Limb (tissue), 2 donors: Measurements from ENCODE around the gene FAM237B.

Experiments used
- DNase-seq, 2 donors: peaks; one replicate each; pipeline ENCODE4 v3.0.0-alpha.2; 2016; ENCODE audit errors: extremely low spot score in 2 of 2

FAM237B gene

DNA sequence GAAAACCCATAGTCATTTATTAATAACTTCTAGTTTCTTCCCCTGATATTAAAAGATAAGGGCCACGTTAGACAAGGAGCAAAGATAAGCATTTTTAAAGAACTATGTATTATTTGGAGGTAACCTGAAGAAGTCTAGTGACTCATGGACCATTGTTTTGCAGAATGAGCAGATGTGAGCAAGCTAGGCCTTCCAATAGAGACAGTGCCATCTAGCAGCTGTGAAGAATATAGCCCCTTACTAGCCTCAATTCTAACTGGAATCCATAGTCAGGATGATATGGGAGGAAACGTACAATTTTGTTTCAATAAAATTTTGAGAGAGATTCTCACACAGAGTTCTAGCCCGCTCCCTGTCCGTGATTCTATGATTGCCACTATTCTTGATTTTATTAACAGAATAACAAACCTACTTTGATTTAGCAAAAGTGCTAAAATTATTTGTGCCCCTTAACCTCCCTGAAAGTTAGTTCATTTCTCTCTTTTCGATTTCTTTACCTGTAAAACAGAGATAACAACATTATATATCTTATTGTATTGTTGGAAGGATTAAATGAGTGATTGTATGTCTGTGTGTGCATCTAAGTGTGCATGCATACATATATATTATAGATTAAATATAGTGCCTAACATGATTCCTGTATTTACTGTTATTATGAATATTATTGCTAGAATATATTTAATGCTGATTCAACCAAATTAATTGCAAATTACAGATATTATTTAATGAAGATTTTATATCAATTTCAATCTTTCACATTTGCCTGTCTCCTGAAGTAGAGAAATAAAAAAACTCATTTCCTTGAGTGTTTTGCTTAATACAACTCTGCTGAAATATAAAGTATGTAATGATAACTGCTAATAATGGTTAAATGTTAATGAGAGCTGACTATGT is 22.7 kb downstream of the FAM237B start:
- DNase-seq = peak in 1 of 2 donors; percentile 53

DNA sequence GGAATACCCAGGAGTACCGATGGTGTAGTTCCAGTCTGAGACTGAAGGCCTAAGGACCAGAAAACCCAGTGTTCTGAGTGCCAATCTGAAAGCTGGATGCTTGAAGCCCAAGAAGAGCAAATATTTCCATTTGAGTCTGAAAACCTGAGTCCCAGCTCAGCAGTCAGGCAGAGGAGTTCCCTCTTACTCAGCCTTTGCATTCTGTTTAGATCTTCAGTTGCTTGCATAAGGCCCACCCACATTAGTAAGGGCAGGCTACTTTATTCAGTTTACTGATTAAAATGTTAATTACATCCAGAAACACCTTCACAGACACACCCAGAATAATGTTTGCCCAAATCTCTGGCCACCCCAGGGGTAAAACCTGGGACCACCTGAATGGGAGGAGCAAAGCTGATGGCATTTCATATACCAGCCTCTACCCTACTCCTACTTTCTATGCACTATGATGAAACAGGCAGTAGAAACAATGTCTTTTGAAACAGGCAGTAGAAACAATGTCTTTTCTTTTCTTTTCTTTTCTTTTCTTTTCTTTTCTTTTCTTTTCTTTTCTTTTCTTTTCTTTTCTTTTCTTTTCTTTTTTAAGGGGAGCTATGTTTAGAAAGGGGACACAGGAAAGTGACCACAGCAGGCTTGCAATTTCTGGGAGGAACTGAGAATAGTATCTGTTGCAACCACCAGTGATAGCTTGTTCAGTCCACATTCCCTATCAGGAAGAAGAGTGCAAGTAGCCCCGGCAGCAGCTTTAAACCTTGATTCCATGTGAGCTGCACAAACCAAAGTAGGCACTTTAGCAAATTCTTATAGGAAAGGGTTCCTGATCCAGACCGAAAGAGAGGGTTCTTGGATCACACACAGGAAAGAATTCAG is 30.6 kb downstream of the FAM237B start:
- no peak for DNase-seq

DNA sequence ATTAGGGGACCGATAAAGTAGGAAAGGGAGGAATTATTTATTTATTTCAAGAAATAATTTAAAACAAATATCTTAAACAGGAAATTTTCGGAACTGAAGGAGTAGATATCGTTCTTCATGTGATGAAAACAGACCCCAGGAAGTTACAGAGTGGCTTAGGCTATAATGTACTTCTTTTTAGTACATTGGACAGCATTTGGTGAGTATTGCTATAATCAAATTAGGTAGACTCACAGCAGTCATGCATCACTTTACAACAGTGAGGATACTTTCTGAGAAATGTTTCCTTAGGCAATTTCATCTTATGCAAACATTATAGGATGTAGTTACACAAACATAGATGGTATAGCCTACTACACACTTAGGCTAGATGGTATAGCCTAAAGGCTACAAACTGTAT is 33.0 kb downstream of the FAM237B start:
- DNase-seq = no peak

DNA sequence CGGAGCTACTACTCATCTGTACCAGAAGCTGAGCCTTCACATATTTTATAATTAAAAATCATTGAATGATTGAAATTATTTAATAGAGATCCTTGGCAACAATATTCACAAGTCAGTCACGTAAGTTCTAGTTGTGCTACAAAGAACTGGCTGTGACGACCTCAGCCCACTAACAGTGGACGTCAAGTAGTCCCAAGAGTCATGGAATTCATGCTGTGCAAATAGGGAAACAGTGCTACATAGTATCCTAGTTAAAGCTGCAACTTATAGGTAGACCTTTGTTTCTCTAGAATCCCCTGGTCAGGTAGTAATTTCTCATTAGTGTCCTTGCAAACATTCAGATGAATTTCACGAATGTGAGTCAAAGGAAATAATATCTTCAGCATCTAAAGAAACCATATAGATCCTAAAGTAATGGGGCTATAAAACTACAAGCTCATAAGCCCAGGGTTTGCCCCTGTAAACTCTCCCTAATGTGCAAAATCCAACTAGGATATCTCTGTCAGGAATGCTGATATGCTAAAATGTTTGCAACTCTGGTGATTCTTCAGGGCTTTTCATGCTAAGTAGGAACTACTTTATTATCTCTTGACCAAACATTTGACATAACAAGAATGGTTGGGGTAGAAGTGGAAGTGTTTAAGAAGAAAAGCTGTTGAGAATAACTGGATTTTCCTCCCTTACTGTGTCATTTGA is 44.9 kb downstream of the FAM237B start:
- DNase-seq = no peak

DNA sequence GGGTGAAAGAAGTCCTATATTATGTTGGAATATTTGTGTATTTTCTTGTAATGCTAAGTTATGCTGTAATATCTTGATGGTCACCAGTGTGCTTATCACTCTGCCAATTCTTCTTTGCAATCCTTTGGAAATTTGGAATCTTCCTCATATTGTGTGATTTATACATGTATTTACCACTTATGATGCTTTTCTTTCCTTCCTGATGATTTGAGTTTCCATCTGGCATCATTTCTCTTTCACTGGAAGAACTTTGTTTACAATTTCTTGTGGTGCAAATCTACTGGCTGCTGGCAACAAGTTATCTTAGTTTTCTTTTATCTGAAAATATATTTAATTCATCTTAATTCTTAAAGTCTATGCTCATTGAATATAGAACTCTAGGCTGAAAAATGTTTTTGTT is 46.9 kb downstream of the FAM237B start:
- DNase-seq = no peak

DNA sequence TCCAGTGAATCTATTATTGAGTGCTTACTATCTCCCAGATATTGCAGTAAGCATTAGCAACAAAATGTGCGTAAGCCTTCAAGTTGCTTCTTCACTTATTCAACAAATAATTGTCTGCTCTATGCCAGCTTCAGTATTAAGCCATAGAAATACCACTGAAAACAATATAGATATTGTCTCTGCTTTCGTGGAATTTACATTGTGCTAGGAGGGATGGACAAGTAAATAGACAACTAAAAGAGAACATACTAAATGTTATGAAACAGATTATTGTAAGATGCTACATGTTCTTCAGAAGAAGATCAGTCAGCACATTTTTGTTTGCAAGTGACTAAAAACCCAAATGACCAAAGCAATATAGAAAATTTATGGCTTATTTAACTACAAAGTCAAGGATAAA is 48.9 kb downstream of the FAM237B start:
- DNase-seq = no peak

DNA sequence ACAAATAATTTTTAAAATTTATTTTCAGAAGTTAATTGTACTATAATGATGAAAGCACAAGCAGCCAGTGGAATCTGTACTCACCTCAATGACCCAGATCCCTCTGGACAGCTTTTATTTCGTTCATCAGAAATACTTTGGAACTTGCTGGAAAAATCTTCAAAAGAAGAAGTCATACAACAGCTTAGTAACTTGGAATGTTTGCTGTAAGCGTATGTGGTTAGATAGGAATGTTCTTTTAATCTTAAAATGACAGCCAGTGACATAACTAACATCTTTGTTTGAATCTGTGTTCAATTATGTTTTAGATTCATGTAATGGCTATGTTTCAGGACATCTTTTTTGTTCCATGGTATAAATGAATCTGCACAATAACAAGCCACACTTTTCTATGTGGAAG is 49.4 kb downstream of the FAM237B start:
- no peak for DNase-seq

DNA sequence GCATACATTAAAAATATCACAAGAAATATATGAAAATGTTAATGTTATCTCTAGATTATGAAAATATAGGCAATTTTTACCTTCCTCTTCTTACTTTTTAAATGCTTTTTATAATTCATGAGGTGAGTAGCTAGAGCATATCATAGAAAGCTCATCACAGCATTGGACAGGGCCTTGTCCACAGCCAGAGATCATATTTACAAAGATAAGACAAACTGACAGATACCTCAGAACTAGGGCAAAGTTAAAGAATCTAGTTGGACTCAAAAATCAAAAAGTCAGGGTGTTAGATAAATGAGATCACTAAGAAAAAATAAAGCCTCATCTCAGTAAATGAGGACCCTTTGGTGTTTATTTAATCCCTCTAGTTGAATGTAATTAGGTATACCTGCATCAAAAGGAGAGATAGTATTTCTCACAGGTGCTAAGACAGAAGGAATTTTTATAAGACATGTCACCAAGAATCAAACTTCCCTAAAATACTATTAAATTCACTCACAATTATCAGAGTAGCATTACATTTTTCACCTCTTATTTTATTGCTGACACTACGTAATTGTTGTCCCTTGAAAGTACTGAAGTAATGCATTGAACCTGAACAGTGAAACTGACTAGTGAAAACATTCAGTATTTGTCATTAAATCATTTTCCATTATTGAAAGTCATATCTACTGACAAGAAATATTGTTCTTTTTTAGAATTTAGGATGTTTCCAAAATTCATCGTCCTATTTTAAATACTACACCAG is 50.5 kb downstream of the FAM237B start:
- DNase-seq = no peak

DNA sequence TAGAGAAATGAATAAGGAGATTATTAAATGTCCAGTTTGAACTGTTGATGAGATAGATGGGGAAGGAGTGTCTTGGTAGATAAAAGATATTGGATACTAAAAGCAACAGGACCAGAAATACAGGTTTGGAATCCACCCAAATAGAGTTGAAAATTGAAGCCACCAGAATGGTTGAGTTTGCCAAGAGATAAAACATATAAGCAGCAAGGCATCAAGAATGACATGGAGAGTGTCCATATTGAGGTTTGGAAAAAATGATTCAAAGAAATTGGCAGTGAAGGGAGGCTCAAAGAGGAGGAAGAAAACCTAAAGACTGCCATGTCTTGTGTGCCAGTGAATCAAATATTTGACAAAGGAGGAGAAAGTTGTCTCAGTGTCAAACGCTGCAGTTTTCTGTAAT is 51.9 kb downstream of the FAM237B start:
- no peak for DNase-seq

DNA sequence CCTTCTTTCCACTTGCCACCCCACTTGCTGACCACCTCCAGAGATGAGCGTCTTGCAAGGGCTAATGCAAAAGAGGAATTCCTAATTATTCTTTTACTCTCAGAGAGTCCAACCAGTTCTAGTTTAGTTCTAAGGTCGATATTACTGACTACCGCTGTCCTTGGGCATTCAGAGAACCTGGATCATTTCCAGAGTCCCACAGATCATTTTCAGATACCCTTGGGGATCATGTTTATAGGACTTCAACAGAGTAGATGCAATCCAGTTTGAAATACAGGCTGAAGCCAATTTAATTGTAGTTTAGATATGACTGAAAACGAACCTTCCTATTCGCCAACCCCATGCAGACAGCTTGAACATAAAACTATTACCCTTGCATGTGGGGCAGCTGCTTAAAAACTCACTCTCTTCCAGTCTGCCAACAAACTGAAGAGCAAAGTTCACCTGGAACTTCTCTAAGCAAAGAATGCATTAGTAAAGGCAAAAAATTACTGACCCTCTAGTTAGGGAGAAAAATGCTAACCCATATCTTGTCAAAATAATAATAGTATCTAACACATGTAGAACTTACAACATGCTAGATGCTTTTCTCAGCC is 53.7 kb downstream of the FAM237B start:
- no peak for DNase-seq

DNA sequence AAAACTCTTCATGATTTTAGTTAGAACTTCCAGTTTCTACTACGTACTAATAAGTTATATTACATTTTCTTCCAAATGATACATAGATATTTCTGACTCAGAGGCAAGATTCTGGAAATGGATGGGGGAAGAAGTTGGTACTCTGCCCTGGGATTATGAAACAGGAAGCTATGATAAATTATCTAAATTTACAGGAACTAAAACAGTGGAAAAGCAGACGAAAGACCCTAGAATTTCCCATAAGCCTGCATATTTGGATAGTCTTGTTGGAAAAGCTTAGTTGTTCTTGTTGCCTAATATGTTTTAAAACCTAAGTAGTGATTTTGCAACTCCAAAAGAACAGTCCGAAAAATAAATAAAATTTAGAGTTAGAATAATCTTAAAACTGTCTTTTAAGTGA is 54.3 kb downstream of the FAM237B start:
- DNase-seq = no peak
